CD1c-positive myeloid dendritic cell (primary cell): Measurements from ENCODE around the gene R3HDM4.
"Not testable (repeated sequence)": the region's sequence is repeated elsewhere in the genome, so short reads cannot be mapped to it uniquely, and the experiment has no call there.

Experiments
- DNase-seq: peaks from one replicate; pipeline ENCODE4 v3.0.0-alpha.2; 2016; ENCODE audit errors: extremely low spot score

The R3HDM4 gene

GRCh38 chr19:858868-859843 lies 53.9 kb downstream of the R3HDM4 start, which contains the start of gene CFD:
Gene CFD (plus strand): TSS chr19:859664. CDS start chr19:859690, 26 bp downstream.
- DNase-seq = peak; percentile 68

DNA sequence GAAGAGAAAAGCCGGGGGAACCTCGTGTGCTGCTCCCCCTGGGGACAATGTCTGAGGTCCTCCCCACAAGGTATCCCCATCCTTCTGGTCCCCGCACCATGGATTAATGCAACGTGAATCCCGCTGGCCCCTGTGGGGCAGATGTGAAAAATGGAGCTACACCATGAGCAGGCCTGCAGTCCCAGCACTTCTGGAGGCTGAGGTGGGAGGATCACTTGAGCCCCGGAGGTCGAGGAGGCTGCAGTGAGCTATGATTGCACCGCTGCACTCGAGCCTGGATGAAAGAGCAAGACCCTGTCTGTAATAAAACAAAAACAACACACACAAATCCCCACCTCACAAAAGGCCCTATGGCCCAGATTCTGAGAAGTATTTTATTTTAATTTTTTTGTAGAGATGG lies 54.7 kb downstream of the R3HDM4 start:
- no peak for DNase-seq

DNA sequence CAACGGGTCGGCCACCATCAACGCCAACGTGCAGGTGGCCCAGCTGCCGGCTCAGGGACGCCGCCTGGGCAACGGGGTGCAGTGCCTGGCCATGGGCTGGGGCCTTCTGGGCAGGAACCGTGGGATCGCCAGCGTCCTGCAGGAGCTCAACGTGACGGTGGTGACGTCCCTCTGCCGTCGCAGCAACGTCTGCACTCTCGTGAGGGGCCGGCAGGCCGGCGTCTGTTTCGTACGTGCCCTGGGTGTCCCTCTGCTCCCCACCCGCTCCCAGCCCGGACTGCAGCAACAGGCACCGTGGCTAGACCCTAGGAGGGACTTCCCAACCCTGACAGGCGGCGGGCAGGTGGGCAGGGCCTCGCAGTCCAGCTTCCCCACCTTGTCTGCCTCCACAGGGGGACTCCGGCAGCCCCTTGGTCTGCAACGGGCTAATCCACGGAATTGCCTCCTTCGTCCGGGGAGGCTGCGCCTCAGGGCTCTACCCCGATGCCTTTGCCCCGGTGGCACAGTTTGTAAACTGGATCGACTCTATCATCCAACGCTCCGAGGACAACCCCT lies 57.4 kb downstream of the R3HDM4 start:
- no peak for DNase-seq

DNA sequence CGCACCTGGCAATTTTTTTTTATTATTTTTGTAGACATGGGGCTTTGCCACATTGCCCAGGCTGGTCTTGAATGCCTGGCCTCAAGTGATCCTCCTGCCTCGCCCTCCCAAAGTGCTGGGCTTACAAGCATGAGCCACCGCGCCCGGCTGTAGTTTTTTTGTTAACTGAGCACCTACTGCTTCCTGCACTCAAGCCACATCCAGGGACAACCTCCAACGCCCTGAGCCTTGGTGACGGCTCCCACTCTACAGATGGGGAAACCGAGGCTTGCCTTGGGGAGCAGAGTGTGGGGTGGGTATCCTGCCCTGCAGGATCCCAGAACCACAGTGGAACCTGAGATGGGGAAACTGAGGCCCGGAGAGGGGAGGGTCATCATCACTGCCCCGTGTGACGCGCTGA lies 57.9 kb downstream of the R3HDM4 start:
- no peak for DNase-seq

DNA sequence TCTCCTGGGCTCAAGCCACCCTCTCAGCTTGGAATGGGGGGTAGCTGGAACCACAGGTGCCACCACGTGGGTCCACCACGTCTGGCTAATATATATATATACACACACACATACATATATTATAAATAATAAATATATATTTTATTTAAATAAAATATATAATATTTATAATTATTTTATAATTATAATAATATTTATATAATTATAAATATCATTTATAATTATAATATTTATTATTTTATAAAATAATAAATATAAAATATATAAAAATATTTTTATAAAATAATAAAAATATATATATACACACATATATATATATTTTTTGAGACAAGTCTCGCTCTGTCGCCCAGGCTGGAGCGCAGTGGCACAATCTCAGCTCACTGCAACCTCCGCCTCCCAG lies 58.5 kb downstream of the R3HDM4 start:
- DNase-seq = no peak

GRCh38 chr19:853614-854220 lies 59.3 kb downstream of the R3HDM4 start:
- not testable (repeated sequence) for DNase-seq

- no peak for DNase-seq
These were observed 59.9 kb downstream of the R3HDM4 start for GRCh38 chr19:853014-853585.

- no peak for DNase-seq
These were observed 60.6 kb downstream of the R3HDM4 start, which contains the start of gene ELANE for GRCh38 chr19:852136-853013. Gene ELANE (plus strand): TSS chr19:852303. CDS start chr19:852329, 26 bp downstream.

DNA sequence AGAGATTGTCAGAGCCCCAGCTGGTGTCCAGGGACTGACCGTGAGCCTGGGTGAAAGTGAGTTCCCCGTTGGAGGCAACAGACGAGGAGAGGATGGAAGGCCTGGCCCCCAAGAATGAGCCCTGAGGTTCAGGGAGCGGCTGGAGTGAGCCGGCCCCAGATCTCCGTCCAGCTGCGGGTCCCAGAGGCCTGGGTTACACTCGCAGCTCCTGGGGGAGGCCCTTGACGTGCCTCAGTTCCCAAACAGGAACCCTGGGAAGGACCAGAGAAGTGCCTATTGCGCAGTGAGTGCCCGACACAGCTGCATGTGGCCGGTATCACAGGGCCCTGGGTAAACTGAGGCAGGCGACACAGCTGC lies 62.1 kb downstream of the R3HDM4 start:
- no peak for DNase-seq

GRCh38 chr19:850221-850978 lies 62.6 kb downstream of the R3HDM4 start:
- DNase-seq = peak; percentile 67

DNA sequence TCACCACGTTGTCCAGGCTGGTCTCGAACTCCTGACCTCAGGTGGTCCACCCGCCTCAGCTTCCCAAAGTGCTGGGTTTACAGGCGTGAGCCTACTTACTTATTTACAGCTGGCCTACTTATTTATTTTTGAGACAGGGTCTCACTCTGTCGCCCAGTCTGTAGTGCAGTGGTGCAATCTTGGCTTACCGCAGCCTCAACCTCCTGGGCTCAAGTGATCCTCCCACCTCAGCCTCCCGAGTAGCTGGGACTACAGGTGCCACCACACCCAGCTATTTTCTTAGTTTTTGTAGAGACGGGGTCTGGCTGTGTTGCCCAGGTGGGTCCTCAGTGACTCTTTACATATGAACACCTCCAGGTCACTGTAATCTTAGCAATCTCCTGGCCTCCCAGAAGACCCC lies 63.8 kb downstream of the R3HDM4 start:
- DNase-seq = not testable (repeated sequence)

GRCh38 chr19:848386-848921 lies 64.6 kb downstream of the R3HDM4 start:
- peak; percentile 37 for DNase-seq
